ENCODE results near the gene GGA2.

GGA2 gene

GRCh38 chr16:23435500-23435899 lies 74.8 kb downstream of the GGA2 start:
- peaks cover 40% of the 10 kb centered on the region for H3K36me3 Mint-ChIP-seq (ENCODE audit: low read depth)
- H3K9me3 Mint-ChIP-seq, result no peaks in the 10 kb centered on the region
- H3K27ac Mint-ChIP-seq, result no peak overlapping the region
- H3K4me1 Mint-ChIP-seq (ENCODE audit: low read depth), result no peaks in the 10 kb centered on the region
- no peak overlapping the region for H3K4me3 Mint-ChIP-seq
- no peaks in the 10 kb centered on the region for H3K27me3 Mint-ChIP-seq

GRCh38 chr16:23434380-23434779 lies 75.9 kb downstream of the GGA2 start:
- H3K36me3 Mint-ChIP-seq (ENCODE audit: low read depth), result peaks cover 44% of the 10 kb centered on the region
- H3K27ac Mint-ChIP-seq, result no peak overlapping the region

GRCh38 chr16:23433261-23433920 lies 76.9 kb downstream of the GGA2 start:
- Mint-ChIP-seq H3K27ac (no peak overlapping the region), H3K36me3 (ENCODE audit: low read depth) (peaks cover 45% of the 10 kb centered on the region), H3K27me3 (no peaks in the 10 kb centered on the region), H3K4me1 (ENCODE audit: low read depth) (no peaks in the 10 kb centered on the region), H3K4me3 (no peak overlapping the region), H3K9me3 (no peaks in the 10 kb centered on the region)

More at GRCh38 chr16:23434380-23434779, 75.9 kb downstream of the GGA2 start:
- Mint-ChIP-seq H3K27me3 (no peaks in the 10 kb centered on the region), H3K4me1 (ENCODE audit: low read depth) (no peaks in the 10 kb centered on the region), H3K4me3 (no peak overlapping the region), H3K9me3 (no peaks in the 10 kb centered on the region)

- Mint-ChIP-seq H3K36me3 (ENCODE audit: low read depth) (peaks cover 44% of the 10 kb centered on the region), H3K9me3 (no peaks in the 10 kb centered on the region), H3K27me3 (no peaks in the 10 kb centered on the region), H3K4me1 (ENCODE audit: low read depth) (no peaks in the 10 kb centered on the region), H3K27ac (no peak overlapping the region), H3K4me3 (no peak overlapping the region)
These were observed 77.8 kb downstream of the GGA2 start for GRCh38 chr16:23432176-23433128.

- Mint-ChIP-seq H3K27ac (no peak overlapping the region), H3K4me3 (no peak overlapping the region), H3K36me3 (ENCODE audit: low read depth) (peaks cover 44% of the 10 kb centered on the region), H3K27me3 (no peaks in the 10 kb centered on the region), H3K9me3 (no peaks in the 10 kb centered on the region), H3K4me1 (ENCODE audit: low read depth) (no peaks in the 10 kb centered on the region)
These were observed 81.9 kb downstream of the GGA2 start for GRCh38 chr16:23428351-23428750.

- Mint-ChIP-seq H3K4me1 (ENCODE audit: low read depth) (no peaks in the 10 kb centered on the region), H3K27ac (no peak overlapping the region), H3K9me3 (no peaks in the 10 kb centered on the region), H3K4me3 (no peak overlapping the region), H3K27me3 (no peaks in the 10 kb centered on the region), H3K36me3 (ENCODE audit: low read depth) (peaks cover 38% of the 10 kb centered on the region)
These were observed 85.9 kb downstream of the GGA2 start for GRCh38 chr16:23424292-23424958.

GRCh38 chr16:23423496-23424049 lies 86.7 kb downstream of the GGA2 start:
- Mint-ChIP-seq H3K4me3 (no peak overlapping the region), H3K9me3 (no peaks in the 10 kb centered on the region), H3K27me3 (no peaks in the 10 kb centered on the region), H3K36me3 (ENCODE audit: low read depth) (peaks cover 37% of the 10 kb centered on the region), H3K27ac (no peak overlapping the region), H3K4me1 (ENCODE audit: low read depth) (no peaks in the 10 kb centered on the region)

GRCh38 chr16:23420011-23420410 lies 90.3 kb downstream of the GGA2 start:
- Mint-ChIP-seq H3K4me3 (no peak overlapping the region), H3K36me3 (ENCODE audit: low read depth) (peaks cover 42% of the 10 kb centered on the region), H3K9me3 (no peaks in the 10 kb centered on the region), H3K27ac (no peak overlapping the region), H3K4me1 (ENCODE audit: low read depth) (no peaks in the 10 kb centered on the region), H3K27me3 (no peaks in the 10 kb centered on the region)

GRCh38 chr16:23416816-23417215 lies 93.5 kb downstream of the GGA2 start:
- no peak overlapping the region for H3K4me3 Mint-ChIP-seq
- no peaks in the 10 kb centered on the region for H3K27me3 Mint-ChIP-seq
- no peak overlapping the region for H3K27ac Mint-ChIP-seq
- no peaks in the 10 kb centered on the region for H3K4me1 Mint-ChIP-seq (ENCODE audit: low read depth)
- no peaks in the 10 kb centered on the region for H3K9me3 Mint-ChIP-seq
- H3K36me3 Mint-ChIP-seq (ENCODE audit: low read depth), result peaks cover 41% of the 10 kb centered on the region

GRCh38 chr16:23414731-23415130 lies 95.6 kb downstream of the GGA2 start:
- Mint-ChIP-seq H3K9me3 (no peaks in the 10 kb centered on the region), H3K36me3 (ENCODE audit: low read depth) (peaks cover 51% of the 10 kb centered on the region), H3K4me1 (ENCODE audit: low read depth) (no peaks in the 10 kb centered on the region), H3K27ac (no peak overlapping the region), H3K4me3 (no peak overlapping the region), H3K27me3 (no peaks in the 10 kb centered on the region)
